A673 (cell line): Measurements from ENCODE around the gene HMCN1. TPM values are rescaled to one million over a fixed set of nuclear protein-coding genes. Genes with fewer than 3 reads are reported as not detected.
A peak's percentile ranks its signal among the peaks of the same experiment; 100 is the strongest.

Experiments
- BruUV-seq: library from RNA; stranded (reverse); fragments of 400-500 nt; replicated peaks from 2 replicates; lab custom pipeline; 2021; lab: Mats Ljungman, UMichigan
- CTCF ChIA-PET: fragments of 300-600 bp; sonication (Branson Sonifier 250); formaldehyde crosslinking; loops from one replicate; lab custom pipeline; 2022; ENCODE audit warnings: antibody characterized with exemption; lab: Charles Lee
- POLR2A ChIA-PET: fragments of 300-600 bp; sonication (Branson Sonifier 250); formaldehyde crosslinking; loops from one replicate; lab custom pipeline; 2022; ENCODE audit warnings: antibody characterized with exemption; ENCODE audit not compliant: low non-redundant PET; lab: Charles Lee
- DNase-seq: peaks from one replicate; pipeline ENCODE4 v3.0.0-alpha.2; 2015; ENCODE audit warnings: low spot score
- H3K27ac ChIP-seq: fragments of 200-600 bp; sonication (generic); 2 replicates; pipeline ENCODE4 v1.5.1; 2016; ENCODE audit warnings: mixed run types, low read depth, mild to moderate bottlenecking, mixed read lengths, antibody characterized with exemption, low read length; ENCODE audit not compliant: poor library complexity, severe bottlenecking
- H3K27me3 ChIP-seq: fragments of 200-600 bp; sonication (generic); replicated peaks from 2 replicates; pipeline ENCODE4 v1.6.1; 2017; ENCODE audit warnings: mixed run types, low read depth, mild to moderate bottlenecking, mixed read lengths, antibody characterized with exemption, low read length; ENCODE audit not compliant: insufficient read depth, poor library complexity
- H3K36me3 ChIP-seq: fragments of 200-600 bp; sonication (generic); 2 replicates; pipeline ENCODE4 v1.6.1; 2016; ENCODE audit warnings: mixed run types, mild to moderate bottlenecking, mixed read lengths, antibody characterized with exemption, low read length; ENCODE audit not compliant: insufficient read depth, poor library complexity, severe bottlenecking
- H3K4me1 ChIP-seq: fragments of 200-600 bp; sonication (generic); 2 replicates; pipeline ENCODE4 v1.6.1; 2017; ENCODE audit warnings: mixed run types, mild to moderate bottlenecking, mixed read lengths, antibody characterized with exemption, low read length; ENCODE audit not compliant: insufficient read depth, poor library complexity, severe bottlenecking
- H3K4me3 ChIP-seq: fragments of 200-600 bp; sonication (generic); 2 replicates; pipeline ENCODE4 v1.5.1; 2016; ENCODE audit warnings: low read depth, mixed run types, mild to moderate bottlenecking, mixed read lengths, low read length; ENCODE audit not compliant: poor library complexity, severe bottlenecking
- H3K9me3 ChIP-seq: fragments of 200-600 bp; sonication (generic); 2 replicates; pipeline ENCODE4 v1.6.1; 2016; ENCODE audit warnings: mixed run types, low read depth, mild to moderate bottlenecking, mixed read lengths, antibody characterized with exemption, low read length; ENCODE audit not compliant: poor library complexity, severe bottlenecking
- CTCF ChIP-seq: fragments of 300-800, 200-600 bp; sonication (generic); conservative IDR thresholded peaks from 2 replicates; pipeline ENCODE4 v1.5.1; 2017; ENCODE audit warnings: low read depth, mild to moderate bottlenecking, antibody characterized with exemption, low read length, moderate library complexity, mixed read lengths
- EZH2 ChIP-seq: fragments of 200-600 bp; sonication (generic); IDR thresholded peaks from 2 replicates; pipeline ENCODE4 v1.6.1; 2017; ENCODE audit warnings: borderline replicate concordance, low read depth, mild to moderate bottlenecking, mixed read lengths, antibody characterized with exemption, low read length; ENCODE audit not compliant: poor library complexity, severe bottlenecking
- intact Hi-C: fragments of 100-400 bp; cut with micrococcal nuclease; formaldehyde crosslinking; loops from one replicate; pipeline ENCODE4 v1.10.0; 2022; ENCODE audit not compliant: unreplicated experiment
- total RNA-seq: library from RNA; stranded (reverse); gene quantifications from 2 replicates; pipeline ENCODE4 v1.2.3, GENCODE V29; 2021

HMCN1 gene
- total RNA-seq, 1 experiment from 2014 or later = 134 TPM

GRCh38 chr1:185843986-185844385, 109.8 kb downstream of the HMCN1 start:
- intact Hi-C loops = no loop called here
- Histone ChIP-seq H3K4me3 (no peak overlapping the region), H3K36me3 (peaks cover 35% of the 10 kb centered on the region), H3K4me1 (peaks cover 65% of the 10 kb centered on the region), H3K27me3 (no peaks in the 10 kb centered on the region), H3K9me3 (no peaks in the 10 kb centered on the region), H3K27ac (peak overlapping the region; percentile 24)
- TF ChIP-seq CTCF (no peak), EZH2 (no peak)
- DNase-seq = no peak
- BruUV-seq = no TSS peak
- ChIA-PET CTCF (no interaction called here), POLR2A (no interaction called here)

- Histone ChIP-seq H3K9me3 (no peaks in the 10 kb centered on the region), H3K36me3 (peaks cover 33% of the 10 kb centered on the region), H3K4me3 (no peak overlapping the region), H3K27ac (no peak overlapping the region), H3K27me3 (no peaks in the 10 kb centered on the region), H3K4me1 (peaks cover 63% of the 10 kb centered on the region)
- no peak for DNase-seq
- intact Hi-C loops = no loop called here
- POLR2A ChIA-PET = no interaction called here
- BruUV-seq = no TSS peak
- CTCF ChIA-PET = no interaction called here
- TF ChIP-seq CTCF (no peak), EZH2 (no peak)
Measured at GRCh38 chr1:185846672-185847444, 112.7 kb downstream of the HMCN1 start.

GRCh38 chr1:185849014-185849413, 114.8 kb downstream of the HMCN1 start:
- CTCF ChIA-PET = no interaction called here
- POLR2A ChIA-PET = no interaction called here
- Histone ChIP-seq H3K27ac (no peak overlapping the region), H3K36me3 (peaks cover 33% of the 10 kb centered on the region), H3K9me3 (no peaks in the 10 kb centered on the region), H3K4me1 (peaks cover 64% of the 10 kb centered on the region), H3K4me3 (no peak overlapping the region), H3K27me3 (no peaks in the 10 kb centered on the region)
- DNase-seq = no peak
- BruUV-seq = no TSS peak
- intact Hi-C loops = no loop called here
- no peak for TF ChIP-seq CTCF
- TF ChIP-seq EZH2 = no peak
